GM21515 (cell line): ENCODE measurements around the gene SNRNP35.
"Not testable (repeated sequence)": the region's sequence is repeated elsewhere in the genome, so short reads cannot be mapped to it uniquely, and the experiment has no call there.

Source experiments
- ATAC-seq: cut with Tn5 transposase; IDR thresholded peaks from one replicate; pipeline ENCODE4 v1.9.1; 2021; ENCODE audit not compliant: unreplicated experiment

SNRNP35 gene

DNA sequence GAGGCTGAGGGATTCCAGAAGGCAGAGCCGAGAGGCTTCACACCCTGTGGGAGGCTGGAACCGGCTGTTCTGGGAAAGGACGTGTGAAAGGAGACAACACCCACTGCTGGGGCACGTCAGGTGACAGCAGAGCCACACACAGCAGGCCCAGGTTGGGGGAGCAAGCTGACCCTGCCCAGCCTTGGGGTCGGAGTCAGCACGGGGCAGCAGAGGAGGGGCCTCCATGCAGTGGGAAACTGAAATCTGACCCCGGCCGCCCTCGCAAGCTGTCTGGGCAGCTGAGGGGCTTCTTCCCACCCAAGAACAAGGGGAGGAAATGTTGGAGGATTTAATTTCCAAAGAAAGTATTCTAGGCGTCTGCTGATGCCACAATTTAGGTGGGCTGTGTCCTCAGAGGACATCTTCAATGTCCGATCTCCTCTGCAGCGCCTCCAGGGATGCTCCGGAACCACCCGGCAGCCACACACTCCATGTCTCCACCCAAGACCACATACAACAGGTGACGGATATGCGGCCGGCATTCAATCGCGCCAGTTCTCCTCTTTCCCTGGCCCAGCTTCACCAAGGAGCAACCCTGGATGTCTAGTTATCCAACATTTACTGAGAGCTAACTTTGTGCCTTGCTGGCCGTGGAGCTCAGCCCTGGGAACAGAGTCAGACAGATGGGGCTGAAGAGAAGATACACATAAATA, 30.7 kb downstream of the SNRNP35 start:
- ATAC-seq: no peak

DNA sequence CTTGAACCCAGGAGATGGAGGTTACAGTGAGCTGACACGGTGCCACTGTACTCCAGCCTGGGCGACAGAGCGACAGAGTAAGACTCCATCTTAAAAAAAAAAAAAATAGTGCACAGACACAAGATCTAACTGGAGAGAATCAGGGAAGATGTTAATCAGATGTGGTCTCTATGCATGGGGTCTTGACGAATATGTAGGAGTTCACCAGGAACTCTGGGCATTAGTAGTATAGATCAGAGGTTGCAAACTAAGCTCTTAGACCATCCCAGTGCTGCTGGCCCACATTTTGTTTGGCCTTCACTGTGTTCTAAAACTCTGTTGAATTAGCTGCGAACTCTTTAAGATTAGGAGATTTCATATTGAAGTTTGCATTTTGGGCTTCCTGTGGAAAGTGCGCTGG, 31.6 kb downstream of the SNRNP35 start:
- no peak for ATAC-seq

DNA sequence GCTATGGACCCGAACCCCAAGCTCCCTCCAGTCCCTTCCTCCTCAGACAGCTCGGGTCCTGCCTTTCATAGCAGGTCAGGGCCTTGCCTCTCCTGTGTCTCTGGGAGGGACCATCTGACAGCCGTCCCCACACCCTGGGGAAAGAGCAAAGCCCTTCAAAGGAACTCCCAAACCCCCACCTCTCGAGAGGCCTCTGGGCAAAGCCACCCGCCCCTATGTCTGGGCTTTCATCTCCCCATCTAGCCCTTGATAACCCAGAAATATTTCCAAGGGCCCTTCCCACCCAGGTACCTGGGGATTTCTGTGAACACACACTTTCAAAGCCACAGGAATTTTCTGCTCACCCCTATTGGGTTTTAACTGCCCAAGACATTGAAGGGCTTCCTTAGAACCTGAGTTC, 32.1 kb downstream of the SNRNP35 start:
- no peak for ATAC-seq

GRCh38 chr12:123491056-123491455, 33.1 kb downstream of the SNRNP35 start:
- no peak for ATAC-seq

DNA sequence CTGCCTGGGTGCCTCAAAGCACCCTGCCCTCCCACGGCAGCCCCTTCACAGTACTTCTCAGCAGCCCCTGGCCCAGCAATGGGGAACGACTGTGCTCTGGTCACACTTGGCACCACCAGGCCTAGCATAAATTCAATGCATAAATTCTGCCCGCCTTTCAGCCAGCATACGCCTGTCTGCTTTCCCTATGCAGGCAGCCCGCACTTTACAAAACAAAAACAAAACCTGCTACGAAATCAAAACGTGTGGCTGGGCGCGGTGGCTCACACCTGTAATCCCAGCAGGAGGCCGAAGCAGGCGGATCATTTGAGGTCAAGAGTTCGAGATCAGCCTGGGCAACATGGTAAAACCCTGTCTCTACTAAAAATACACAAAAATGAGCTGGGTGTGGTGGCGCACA, 33.5 kb downstream of the SNRNP35 start:
- ATAC-seq: no peak

DNA sequence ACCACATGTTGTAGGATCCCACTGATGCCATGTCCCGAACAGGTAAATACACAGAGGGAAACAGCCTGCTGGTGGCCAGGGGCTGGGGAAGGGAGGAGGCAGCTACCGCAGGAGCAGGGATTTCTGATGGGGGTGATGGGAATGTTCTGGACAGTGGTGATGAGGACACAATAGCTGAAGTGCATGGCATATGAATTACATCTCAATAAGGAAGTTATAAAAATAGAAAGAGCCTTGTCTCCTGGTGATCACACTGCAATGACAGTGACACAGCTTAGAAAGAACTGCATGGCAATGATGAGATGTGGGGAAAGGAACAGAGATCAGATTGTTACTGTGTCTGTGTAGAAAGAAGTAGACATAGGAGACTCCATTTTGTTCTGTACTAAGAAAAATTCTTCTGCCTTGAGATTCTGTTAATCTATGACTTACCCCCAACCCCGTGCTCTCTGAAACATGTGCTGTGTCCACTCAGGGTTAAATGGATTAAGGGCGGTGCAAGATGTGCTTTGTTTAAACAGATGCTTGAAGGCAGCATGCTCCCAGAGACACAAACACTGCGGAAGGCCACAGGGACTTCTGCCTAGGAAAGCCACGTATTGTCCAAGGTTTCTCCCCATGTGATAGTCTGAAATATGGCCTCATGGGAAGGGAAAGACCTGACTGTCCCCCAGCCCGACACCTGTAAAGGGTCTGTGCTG, 34.5 kb downstream of the SNRNP35 start:
- not testable (repeated sequence) for ATAC-seq

- no peak for ATAC-seq
These were observed 36.3 kb downstream of the SNRNP35 start for GRCh38 chr12:123494124-123494851.

- ATAC-seq: no peak
These were observed 39.1 kb downstream of the SNRNP35 start for GRCh38 chr12:123497065-123497464.

DNA sequence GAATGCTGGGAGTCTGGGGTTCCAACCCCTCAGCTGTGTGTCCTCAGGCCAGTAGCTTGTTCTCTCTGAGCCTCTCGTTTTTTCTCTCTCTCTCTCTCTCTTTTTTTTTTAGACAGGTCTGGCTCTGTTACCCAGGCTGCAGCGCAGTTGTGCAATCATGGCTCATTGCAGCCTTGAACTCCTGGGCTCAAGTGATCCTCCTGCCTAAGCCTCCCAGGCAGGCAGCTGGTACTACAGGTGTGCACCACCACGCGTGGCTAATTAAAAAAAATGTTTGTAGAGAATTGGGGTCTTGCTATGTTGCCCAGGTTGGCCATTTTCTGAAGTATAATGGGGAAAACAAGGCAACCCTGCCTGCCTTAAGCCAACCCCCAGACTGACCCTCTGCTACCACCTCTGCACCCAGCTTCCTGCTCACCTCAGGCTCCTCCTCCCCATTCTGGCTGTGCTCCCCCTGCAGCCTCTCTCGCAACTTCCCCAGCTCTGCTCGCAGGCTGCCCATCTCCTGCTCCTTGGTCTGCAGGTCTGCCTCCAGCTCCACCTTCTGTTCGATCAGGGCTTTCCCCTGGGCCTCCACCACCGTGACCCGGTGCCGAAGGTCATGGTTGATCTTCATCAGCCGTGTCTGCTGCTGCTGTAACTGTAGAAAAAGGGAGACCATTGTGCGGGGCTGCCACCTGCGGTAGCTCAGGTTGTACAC, 40.3 kb downstream of the SNRNP35 start:
- no peak for ATAC-seq

DNA sequence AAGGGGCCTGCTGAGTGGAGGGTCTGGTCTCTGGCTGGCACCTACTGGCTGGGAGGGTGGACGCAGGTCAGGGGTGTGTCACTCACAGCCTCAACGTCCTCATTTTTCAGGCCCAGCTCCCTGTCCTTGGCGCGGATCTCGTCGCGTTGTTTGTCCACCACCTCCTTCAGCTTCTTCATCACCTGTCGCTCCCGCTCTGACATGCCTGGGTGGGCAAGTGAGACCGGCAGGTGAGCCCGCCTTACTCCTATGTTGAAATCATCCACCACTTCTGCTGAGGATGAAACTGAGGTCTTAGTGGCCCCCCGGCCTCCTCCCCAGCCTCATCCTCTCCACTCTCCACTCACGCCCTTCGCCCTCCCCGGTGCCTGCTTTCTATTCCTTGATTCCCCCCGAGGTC, 41.4 kb downstream of the SNRNP35 start:
- ATAC-seq: no peak

GRCh38 chr12:123502163-123502704, 44.3 kb downstream of the SNRNP35 start:
- ATAC-seq: no peak

DNA sequence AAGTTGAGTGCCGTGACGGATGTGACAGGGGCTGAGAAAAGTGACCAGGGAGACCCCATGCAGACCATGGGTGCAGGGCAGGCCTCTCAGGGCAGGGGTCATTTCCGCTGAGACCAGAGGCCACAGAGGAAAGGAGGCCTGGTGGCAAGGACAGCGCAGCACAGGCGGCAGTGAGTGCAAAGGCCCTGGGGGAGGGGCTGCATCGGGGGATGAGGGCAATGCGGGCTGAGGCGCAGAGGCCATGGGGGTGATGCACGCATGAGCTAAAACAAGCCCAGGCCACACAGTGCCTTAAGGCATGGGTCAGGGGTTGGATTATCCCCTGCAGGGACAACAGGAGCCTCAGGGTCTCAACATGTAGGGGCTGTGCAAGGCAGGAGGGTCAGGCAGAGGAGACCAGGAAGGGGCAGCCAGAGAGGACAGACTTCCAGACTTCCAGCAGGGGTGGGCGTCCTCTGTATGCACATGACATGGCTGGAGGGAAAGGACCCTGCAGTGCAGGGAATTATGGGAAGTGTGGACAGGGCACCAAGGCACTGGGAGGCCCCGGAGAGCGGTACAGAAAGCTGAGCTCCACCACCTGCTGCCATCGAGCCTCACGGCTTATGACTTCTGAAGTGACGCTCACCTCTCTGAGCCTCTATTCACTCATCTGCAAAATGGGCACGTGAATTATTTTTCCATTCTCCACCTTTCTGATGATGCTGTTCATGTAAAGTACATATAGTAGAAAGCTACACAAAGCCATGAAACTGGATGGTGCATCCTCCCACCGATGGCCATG, 48.3 kb downstream of the SNRNP35 start:
- ATAC-seq: no peak

GRCh38 chr12:123506843-123507236, 48.9 kb downstream of the SNRNP35 start:
- no peak for ATAC-seq

GRCh38 chr12:123512838-123513665, 55.1 kb downstream of the SNRNP35 start:
- no peak for ATAC-seq

- ATAC-seq: no peak
These were observed 55.9 kb downstream of the SNRNP35 start for GRCh38 chr12:123513805-123514204.

DNA sequence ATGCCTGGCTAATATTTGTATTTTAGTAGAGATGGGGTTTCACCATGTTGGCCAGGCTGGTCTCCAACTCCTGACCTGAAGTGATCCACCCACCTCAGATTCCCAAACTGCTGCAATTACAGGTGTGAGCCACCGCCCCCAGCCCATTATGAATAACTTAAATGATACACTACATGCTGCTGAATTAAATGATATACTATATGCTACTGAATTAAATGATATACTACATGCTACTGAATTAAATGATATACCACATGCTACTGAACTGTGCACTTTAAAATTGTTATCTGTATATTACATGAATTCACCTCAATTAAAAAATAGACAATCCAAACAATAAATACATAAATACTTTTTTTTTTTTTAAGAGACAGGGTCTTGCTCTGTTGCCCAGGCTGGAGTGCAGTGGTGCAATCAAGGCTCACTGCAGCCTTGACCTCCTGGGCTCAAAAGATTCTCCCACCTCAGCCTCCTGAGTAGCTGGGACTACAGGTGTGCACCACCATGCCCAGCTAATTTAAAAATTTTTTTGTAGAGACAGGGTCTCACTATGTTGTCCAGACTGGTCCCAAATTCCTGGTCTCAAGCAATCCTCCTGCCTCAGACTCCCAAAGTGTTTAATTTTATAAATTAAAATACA, 56.8 kb downstream of the SNRNP35 start:
- not testable (repeated sequence) for ATAC-seq

DNA sequence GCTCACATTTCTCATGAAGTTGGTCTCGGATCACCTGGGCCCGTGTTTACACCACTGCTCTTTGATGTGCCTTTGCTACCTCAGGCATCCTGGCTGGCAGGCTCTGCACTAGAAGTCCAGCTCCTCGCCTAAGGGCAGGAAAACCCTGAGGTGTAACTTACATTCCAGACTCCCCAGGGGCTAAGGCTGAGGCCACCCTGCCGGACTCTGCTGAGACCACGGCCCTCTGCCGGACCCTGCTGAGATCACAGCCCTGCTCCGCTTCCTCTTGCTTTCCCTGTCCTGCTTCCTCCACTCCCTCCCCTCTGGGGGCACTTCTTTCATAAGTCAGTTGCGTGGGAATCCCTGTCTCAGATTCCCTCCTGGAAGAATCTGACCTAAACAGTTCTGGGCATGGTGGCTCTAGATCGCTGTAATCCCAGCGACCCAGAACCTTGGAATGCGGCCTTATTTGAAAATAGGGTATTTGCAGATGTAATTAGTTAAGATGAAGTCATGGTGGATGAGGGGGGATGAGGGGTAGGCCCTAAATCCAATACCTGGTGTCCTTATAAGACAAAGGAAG, 58.4 kb downstream of the SNRNP35 start:
- ATAC-seq: no peak
